NT2/D1 (cell line): ENCODE data around the gene BZW1.

Source experiments
- DNase-seq: peaks from one replicate; pipeline ENCODE4 v3.0.0-alpha.2; 2011; ENCODE audit warnings: low read depth, low spot score
- H3K27me3 ChIP-seq: 2 replicates; pipeline ENCODE4 v1.6.0; 2011; ENCODE audit warnings: mild to moderate bottlenecking; ENCODE audit not compliant: insufficient read length, insufficient read depth
- H3K36me3 ChIP-seq: 2 replicates; pipeline ENCODE4 v1.6.1; 2011; ENCODE audit warnings: mild to moderate bottlenecking, low read length, mixed read lengths; ENCODE audit not compliant: insufficient read depth, insufficient read length
- H3K4me1 ChIP-seq: 2 replicates; pipeline ENCODE4 v1.5.1; 2011; ENCODE audit not compliant: insufficient read depth, insufficient read length
- H3K4me3 ChIP-seq: 2 replicates; pipeline ENCODE4 v1.5.1; 2011; ENCODE audit warnings: low read depth; ENCODE audit not compliant: insufficient read length
- H3K9ac ChIP-seq: 2 replicates; pipeline ENCODE4 v1.6.0; 2011; ENCODE audit warnings: low read depth; ENCODE audit not compliant: insufficient read length
- H3K9me3 ChIP-seq: 2 replicates; pipeline ENCODE4 v1.5.1; 2011; ENCODE audit warnings: mild to moderate bottlenecking, low read length; ENCODE audit not compliant: insufficient read depth
- SUZ12 ChIP-seq: IDR thresholded peaks from 2 replicates; pipeline ENCODE4 v1.6.1; 2011; ENCODE audit not compliant: insufficient read length, insufficient read depth; ENCODE audit errors: extremely low read depth
- YY1 ChIP-seq: IDR thresholded peaks from 2 replicates; pipeline ENCODE4 v1.6.1; 2011; ENCODE audit not compliant: insufficient read length, insufficient read depth
- ZNF274 ChIP-seq: IDR thresholded peaks from 2 replicates; pipeline ENCODE4 v1.6.1; 2011; ENCODE audit warnings: mild to moderate bottlenecking, low read depth, low read length

The BZW1 gene

GRCh38 chr2:200811333-200812121 is at the start of gene BZW1:
Gene BZW1 (plus strand): TSS chr2:200811910. CDS start chr2:200813218, 1,308 bp downstream.
- Histone ChIP-seq H3K9me3 (no peaks in the 10 kb centered on the region), H3K27me3 (no peaks in the 10 kb centered on the region), H3K36me3 (peaks cover 39% of the 10 kb centered on the region), H3K4me3 (peak within 1 kb of the TSS; percentile 90), H3K4me1 (no peaks in the 10 kb centered on the region), H3K9ac (peak within 1 kb of the TSS; percentile 96)
- DNase-seq = peak; percentile 95
- no peak for TF ChIP-seq ZNF274
- no peak for TF ChIP-seq SUZ12
- no peak for TF ChIP-seq YY1

- Histone ChIP-seq H3K4me1 (no peaks in the 10 kb centered on the region), H3K36me3 (no peaks in the 10 kb centered on the region), H3K4me3 (no peak overlapping the region), H3K9me3 (no peaks in the 10 kb centered on the region), H3K9ac (no peak overlapping the region), H3K27me3 (no peaks in the 10 kb centered on the region)
- TF ChIP-seq SUZ12 = no peak
- no peak for TF ChIP-seq YY1
- no peak for TF ChIP-seq ZNF274
- DNase-seq = no peak
These were observed 49.6 kb upstream of the BZW1 start for GRCh38 chr2:200762127-200762526.

GRCh38 chr2:200763422-200763821 is 48.3 kb upstream of the BZW1 start:
- Histone ChIP-seq H3K4me1 (no peaks in the 10 kb centered on the region), H3K27me3 (no peaks in the 10 kb centered on the region), H3K9me3 (no peaks in the 10 kb centered on the region), H3K9ac (no peak overlapping the region), H3K36me3 (no peaks in the 10 kb centered on the region), H3K4me3 (no peak overlapping the region)
- no peak for DNase-seq
- no peak for TF ChIP-seq SUZ12
- TF ChIP-seq ZNF274 = no peak
- TF ChIP-seq YY1 = no peak

- no peak for TF ChIP-seq SUZ12
- TF ChIP-seq ZNF274 = no peak
- no peak for TF ChIP-seq YY1
- Histone ChIP-seq H3K4me1 (no peaks in the 10 kb centered on the region), H3K27me3 (no peaks in the 10 kb centered on the region), H3K9me3 (no peaks in the 10 kb centered on the region), H3K36me3 (no peaks in the 10 kb centered on the region), H3K4me3 (no peak overlapping the region), H3K9ac (no peak overlapping the region)
- no peak for DNase-seq
These were observed 46.4 kb upstream of the BZW1 start for GRCh38 chr2:200765139-200765951.

- TF ChIP-seq YY1 = no peak
- no peak for TF ChIP-seq ZNF274
- no peak for TF ChIP-seq SUZ12
- H3K27me3 ChIP-seq = no peaks in the 10 kb centered on the region
- H3K4me3 ChIP-seq = no peak overlapping the region
- DNase-seq = no peak
- H3K4me1 ChIP-seq = no peaks in the 10 kb centered on the region
- no peak overlapping the region for H3K9ac ChIP-seq
- no peaks in the 10 kb centered on the region for H3K36me3 ChIP-seq
- H3K9me3 ChIP-seq = no peaks in the 10 kb centered on the region
These were observed 45.6 kb upstream of the BZW1 start for GRCh38 chr2:200765995-200766660.

- TF ChIP-seq ZNF274 (no peak), YY1 (no peak), SUZ12 (no peak)
- H3K9ac ChIP-seq = no peak overlapping the region
- no peaks in the 10 kb centered on the region for H3K9me3 ChIP-seq
- H3K4me1 ChIP-seq = no peaks in the 10 kb centered on the region
- no peak overlapping the region for H3K4me3 ChIP-seq
- H3K36me3 ChIP-seq = no peaks in the 10 kb centered on the region
- H3K27me3 ChIP-seq = no peaks in the 10 kb centered on the region
- DNase-seq = no peak
These were observed 44.4 kb upstream of the BZW1 start for GRCh38 chr2:200767111-200767885.
